Activated CD4-positive, alpha-beta T cell treated with anti-CD3 and anti-CD28 coated beads, Interleukin-2, amount 50 U/mL, for 4 hours (primary cell): Measurements from ENCODE around the gene VPS39.

Experiments used
- DNase-seq, 2 experiments: peaks; one replicate each; pipeline ENCODE4 v3.0.0-alpha.2; 2020

The VPS39 gene

DNA sequence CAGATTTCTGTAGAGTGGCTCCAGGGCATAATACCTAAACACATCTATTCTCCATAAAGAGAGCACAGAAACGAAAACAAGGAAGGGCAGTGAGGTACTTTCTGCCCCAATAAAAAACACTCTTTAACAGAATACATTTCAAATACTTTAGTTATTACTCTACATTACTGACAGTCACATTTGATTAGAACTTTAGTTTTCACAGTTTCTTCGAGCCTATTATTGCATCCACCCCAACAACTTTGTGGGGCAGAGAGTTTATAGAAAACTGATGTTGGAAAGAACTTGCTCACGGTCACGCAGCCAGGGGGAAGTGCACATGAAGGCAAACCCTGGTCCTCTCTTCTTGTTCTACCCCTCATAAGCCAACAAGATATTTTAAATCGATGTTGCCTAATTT lies 9.0 kb downstream of the VPS39 start:
- no peak for DNase-seq

DNA sequence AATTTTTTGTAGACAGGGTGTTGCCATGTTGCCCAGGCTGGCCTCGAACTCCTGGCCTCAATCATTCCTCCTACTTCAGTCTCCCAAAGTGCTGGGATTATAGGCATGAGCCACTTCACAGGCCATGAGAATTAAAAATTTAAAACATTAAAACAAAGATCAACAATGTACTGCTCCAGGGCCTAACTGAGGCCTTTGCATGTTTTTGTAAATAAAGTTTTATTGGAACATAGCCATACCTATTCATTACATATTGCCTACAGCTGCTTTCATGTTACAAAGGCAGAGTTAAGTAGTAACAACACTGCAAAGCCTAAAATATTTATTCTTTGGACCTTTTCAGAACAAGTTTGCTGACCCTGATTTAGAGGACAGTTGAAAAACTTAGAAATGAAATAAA lies 9.6 kb downstream of the VPS39 start:
- DNase-seq = no peak

DNA sequence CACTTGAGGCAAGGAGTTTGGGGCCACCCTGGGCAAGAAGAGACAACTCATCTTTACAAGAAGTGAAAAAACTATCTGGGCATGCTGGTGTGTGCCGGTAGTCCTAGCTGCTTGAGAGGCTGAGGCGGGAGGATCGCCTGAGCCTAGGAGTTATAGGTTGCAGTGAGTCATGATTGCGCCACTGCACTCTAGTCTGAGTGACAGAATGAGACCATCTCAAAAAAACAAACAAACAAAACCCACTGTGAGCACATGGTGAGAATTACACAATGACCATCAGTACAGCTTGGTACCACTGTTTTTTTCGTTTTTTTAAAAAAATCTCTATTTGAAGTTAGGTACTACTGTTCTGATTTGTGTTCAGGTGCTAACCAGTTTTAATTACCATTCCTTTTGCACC lies 13.6 kb downstream of the VPS39 start:
- no peak for DNase-seq

DNA sequence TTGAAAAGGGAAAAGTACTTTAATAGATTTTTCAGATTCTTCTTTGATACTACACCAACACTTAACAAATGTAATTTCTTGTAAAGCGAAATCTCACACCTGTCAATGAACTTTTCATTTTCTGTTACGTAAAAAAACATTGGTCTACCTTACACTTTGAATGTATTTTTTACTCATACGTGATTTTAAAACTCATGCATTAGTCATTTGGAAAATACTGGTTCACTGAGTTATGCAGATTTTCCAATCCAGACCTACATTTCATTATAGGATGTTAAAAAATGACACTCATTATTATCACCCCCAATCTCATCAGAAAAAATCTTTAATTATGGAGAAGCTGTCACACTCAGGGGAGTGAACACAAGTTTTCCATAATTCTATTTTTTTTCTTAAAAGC lies 14.7 kb downstream of the VPS39 start:
- DNase-seq = no peak

DNA sequence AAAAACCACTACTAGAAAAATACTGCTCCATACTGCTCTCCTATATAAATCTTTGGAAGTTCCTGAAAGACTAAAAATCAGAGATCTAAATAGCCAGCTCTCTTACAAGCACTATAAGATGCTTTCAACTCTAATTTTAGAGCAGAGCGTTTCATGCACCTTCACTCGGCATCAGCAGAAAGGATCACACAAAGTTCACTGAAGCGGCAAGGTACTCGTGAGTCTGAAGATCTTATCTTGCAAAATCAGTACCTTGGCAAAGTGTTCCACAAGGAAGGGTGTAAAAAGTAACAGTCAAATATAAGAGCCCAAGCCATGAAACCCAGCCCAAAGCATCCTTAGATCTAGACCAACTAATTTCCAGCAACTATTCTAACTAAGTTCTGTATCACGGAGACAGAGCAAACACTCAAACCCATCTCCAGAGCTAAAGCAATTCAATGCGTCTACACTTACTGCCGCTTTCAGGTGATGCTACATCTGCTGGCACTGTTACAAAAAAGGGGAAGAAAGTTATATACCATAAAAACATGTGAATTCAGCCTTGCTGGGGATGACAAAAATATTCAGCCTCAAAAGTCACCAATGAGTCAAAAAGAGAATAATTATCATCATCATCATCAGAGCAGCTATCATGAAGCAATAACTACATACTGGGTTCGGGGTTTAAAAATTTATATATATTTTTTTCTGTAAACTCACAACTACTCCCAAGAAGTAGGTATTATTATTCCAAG lies 16.3 kb downstream of the VPS39 start:
- no peak for DNase-seq

DNA sequence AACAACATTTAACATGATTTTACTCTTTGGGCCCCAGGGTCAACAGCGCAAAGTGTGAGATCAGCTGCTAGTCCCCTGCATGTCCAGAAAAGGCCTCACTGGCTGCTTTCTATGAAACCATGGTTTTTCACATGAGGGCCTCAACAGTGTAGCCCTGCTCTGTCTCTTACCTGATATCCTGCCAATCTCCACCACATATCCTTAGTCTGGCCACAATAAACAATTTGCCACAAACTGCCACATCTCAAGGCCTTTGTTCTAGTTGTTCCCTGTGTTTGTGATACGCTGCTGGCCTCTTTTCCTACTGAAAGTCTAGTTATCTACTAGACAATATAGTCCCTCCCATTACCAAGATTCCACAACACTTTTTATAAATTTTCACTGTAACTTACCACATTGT lies 17.7 kb downstream of the VPS39 start:
- DNase-seq = no peak

DNA sequence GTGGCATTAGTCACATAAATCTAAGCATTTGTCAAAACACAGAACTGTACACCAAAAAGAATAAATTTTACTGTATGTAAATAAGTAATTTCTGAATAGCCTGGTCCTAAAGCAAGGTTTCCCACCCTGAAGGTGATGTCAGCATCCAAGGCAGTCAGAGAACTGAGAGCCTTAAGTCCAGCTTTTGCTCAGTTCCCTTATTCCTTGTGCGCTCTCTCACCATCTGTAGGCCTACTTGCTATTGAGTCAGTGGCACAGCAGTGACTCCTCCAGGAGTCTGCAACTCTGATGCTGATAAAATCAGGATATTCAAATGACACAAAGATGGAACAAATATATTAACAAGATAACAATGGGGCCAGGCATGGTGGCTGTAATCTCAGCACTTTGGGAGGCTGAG lies 22.3 kb downstream of the VPS39 start:
- no peak for DNase-seq

DNA sequence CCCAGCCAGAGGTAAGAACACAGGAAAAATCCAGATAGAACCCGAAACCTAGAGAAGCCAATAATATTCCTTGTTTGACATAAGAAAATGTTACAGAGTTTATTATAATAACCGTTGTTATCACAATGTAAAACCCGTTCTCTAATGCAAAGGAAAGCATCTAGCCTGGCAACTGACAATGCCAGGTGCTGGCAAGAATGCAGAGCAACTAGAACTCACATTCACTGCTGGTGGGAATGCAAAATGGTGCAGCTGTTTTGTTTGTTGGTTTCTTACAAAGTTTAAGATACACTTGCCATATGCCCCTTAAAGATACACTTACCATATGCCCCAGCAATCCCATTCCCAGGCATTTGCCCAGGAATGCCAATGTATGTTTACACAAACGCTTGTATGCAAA lies 23.4 kb downstream of the VPS39 start:
- no peak for DNase-seq

DNA sequence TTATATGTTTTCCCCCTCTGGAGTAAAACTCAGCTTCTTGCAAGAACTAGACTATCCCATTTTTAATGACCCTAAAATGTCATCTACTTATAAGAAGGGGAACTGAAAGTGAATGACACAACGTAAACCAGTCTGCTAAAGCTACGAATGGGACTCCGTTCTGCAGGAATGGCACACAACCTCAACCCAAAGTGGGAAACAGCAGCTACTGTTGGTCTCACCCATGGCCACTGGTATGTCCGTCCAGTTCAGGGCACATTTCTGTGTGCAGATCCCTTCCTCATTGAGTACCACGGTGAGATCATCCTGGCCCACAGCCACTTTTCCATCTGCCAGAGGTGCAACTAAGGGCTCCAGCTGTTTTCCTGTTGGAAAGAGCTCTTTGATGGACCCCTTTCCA lies 23.8 kb downstream of the VPS39 start:
- DNase-seq = no peak

DNA sequence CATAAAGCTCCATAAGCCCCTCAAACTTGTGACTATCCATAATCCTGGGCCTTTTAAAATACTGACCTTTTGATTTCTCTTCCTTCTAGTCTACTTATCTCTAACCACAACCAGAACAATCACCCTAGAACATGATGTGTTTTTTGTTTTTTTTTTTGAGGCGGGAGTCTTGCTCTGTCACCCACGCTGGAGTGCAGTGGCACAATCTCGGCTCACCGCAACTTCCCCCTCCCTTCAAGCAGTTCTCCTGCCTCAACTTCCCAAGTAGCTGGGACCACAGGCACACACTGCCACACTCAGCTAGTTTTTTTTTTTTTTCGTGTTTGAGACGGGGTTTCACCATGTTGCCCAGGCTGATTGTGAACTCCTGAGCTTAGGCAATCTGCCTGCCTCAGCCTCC lies 25.1 kb downstream of the VPS39 start:
- DNase-seq = no peak

DNA sequence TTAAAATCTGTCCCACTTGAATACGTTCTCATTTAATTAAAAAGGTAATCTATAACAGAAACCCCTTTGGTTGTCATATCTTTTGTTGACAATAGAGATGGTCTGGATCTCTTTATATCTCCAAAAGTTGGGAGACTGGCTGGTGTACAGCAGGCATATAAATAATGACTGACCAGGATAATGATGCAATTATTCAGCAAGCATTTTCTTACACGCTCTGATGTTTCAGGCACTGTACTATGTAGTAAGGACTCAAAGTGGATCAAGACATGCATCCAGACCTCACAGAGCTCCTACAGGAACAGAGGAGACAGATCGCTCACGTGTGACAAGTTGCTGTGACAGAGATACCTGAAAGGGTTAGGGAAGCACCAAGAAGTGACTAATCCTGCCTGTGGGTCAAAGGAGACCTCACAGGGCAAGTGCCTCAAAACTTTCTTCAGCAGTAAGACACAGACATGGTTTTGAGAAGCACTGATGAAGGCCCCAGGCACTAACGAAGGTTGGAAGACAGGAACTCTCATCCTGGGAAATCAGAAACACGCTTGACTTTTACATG lies 25.7 kb downstream of the VPS39 start:
- no peak for DNase-seq

DNA sequence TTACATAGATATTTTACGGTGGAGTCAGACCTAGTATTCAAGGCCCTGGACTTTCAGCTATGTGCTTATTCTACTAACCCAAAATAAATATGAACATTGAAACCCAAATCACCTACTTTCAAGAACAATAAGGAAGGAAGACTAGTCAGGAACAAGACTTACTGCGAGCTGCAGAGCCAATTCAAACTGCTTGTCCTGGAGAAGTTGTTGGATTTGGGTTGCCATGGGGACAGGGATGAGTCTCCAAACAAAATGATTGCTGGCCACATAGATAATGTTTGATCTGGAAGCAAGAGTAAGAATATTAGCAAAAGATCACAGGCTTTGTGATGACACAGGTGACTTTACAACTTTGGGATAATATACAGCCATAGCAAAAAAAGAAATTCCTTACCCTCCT lies 30.0 kb downstream of the VPS39 start:
- no peak for DNase-seq

DNA sequence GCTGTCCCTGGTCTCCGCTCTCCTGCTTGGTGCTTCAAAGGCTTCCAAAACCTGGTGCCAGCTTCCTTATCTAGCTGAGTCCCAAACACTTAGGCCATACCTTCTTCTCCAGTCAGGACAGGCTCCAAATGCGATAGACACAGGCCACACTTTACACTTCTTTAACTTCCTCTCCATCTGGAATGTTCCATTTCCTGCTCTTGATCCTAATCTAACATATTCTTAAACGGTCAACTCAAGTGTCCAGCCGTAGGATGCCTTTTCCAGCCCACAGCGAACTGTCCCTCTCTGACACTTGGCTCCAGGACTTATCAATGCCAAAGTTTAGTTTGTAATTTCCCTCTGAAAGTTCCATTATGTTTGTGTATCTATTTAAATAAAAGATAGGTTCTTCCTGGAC lies 32.4 kb downstream of the VPS39 start:
- no peak for DNase-seq

DNA sequence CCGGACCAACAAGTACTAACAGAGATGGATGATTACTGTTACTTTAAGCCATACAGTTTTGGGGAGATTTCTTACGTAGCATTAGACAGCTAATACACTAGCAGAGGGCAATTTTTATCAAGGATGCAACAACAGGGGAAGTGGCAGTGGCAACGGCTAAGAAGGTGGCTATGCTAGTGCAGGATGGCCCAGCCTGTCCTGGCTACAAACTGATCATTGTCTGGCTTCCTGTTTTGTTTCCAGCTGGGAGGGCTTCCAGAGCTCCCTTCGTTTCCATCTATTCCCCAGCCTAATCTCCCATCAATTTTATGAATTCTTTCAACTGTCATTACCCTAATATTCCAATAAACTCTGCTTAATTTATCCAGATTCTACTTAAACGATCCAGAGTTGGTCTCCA lies 35.6 kb downstream of the VPS39 start:
- DNase-seq = no peak

DNA sequence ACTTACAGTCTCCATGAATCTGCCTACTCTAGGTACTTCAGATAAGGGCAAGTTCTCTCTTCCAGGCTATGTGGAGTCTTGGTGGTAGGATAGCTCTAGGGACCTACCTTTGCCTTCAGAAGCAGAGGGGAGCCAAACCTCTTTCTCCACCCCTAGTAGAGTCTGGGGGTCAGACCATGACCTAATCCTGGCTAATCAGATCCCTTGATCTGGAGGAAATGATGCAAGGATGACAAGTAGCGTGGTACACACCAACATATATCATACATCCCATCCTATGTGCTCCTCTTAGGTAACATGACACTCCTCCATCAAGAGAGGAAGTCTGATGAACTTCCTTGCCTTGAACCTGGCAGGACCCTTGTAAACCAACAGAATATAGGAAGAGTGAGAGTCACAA lies 36.3 kb downstream of the VPS39 start:
- no peak for DNase-seq

DNA sequence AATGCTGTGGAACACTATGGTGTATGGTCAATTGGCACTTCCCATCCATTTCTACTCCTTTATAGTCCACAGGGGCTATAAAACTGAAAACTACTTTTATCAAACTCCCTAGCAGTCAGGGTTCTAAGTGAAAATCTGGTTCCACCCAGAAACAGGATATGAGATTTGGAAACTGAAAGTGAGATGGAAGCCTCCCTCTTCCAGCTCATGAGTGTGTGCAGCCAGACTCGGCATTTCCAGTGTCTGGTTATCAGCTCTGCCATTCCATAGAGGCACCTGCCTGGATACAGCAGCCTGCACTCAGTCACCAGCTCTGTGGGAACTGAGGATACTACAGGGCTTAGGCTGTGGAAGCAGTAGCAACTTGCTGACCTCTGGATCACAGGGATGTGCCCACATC lies 37.0 kb downstream of the VPS39 start:
- DNase-seq = no peak

DNA sequence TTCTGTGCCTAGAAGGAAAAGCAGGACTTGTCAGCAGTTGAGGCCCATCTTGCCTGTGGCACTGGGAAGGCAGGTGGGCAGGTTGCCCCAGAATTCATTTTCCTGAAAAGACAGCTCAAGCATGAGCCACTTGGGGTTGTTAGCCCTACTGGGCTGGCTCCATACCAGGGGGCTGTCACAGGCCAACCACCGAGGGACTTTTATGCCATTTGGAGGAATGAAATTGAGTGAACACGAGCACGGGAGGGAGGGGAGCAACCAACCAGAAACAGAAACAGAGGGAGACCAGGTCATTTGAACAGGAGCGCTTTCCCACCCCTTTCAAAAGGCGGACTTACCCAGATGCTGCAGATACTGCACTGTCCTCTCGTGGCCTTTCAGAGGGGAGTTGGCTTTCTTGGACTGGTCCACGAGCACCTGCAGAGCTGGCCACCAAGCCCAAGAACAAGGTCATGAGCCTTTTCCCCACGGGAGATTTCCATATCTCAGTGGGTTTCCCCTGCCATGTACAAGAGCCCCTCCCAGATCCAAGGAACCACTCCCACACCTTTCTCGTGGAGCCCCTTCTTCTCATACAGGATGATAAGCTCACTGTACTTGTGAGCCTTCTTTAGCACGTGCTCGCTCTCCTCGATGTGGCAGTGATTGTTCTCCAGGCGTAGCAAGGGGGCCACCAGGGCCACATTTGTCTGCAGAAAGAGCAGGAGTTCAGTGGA lies 41.7 kb downstream of the VPS39 start:
- no peak for DNase-seq

DNA sequence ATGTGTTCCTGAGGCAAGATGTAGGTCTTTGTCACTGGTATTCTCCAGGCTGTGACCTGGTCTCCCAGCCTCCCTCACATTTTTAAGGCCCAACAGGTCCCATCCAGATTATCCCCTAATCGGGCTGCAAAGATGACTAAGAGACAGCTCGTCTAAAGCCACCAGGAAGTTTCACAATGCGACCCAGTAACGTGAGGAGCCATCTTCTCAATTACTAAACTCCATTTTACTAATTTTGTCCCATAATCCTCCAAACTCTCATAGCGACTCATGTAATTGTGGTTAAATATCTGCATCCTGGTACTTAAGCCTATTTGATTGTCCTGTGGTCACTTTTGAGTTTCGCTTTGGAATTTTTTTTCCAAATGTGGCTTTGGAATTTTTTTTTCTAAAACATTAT lies 43.0 kb downstream of the VPS39 start:
- DNase-seq = no peak

DNA sequence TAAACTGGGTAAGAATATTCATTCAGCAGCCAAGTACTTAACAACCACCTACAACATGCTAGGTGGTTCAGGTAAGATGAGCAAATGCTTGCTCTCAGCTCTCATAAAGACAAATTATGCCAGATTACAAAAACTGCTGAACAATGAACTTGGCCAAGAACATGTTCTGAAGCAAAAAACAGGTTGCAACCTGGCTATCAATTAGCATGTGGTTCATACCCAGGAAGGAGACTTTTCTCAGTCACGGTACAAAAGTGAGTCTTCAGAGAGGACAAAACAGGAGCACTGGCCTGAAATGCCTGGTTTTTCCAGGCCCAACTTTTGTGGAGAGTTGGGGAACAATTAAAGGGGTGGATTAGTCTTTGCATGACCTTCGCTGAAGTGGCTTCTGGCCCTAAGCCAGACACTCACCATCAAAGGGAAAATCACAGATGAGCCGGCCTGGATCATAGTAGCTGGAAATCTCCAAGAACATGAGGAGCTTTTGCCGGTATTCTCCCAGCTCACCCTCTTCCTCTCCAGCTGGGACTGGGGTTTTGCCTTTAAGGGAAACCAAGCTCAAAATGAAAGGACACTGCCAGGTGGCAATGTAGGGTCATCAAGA lies 44.1 kb downstream of the VPS39 start:
- no peak for DNase-seq

DNA sequence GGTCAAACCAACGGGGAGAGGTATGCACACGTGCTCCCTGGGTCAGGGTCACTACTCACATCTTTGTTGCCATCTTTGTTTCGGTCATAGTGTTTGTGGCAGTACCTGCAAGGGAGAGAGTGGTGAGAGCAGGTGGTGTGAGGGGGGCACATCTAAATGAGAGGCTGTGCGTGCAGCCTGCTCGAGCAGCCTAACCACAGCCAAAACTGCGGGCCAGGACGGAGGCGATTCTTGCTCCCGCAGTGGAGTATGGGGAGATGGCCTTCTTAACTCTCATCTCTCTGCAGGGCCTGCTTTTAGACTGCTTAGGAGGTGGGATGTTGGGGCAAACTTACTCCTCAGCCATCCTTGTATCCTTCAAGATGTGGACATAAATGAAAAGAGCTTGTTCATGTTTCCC lies 44.8 kb downstream of the VPS39 start:
- no peak for DNase-seq

DNA sequence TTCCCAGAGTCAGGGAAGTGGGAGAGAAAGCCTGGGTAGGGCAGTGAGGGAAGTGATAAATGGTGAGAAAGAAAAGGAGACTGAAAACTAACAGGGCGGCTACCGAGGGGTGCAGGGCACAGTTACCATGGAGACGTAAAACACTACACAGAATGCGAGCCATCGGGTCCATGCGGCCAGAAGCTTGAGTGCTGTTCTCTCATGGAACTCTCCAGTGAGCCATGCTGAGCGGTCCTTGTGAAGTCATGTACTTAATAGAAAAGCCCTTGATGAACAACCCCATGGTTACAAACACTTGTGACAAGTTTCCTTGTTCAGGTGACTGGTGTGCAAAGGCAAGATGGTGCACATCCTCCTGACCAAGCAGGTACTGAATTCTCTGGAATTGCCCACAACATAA lies 48.0 kb downstream of the VPS39 start:
- DNase-seq = no peak

DNA sequence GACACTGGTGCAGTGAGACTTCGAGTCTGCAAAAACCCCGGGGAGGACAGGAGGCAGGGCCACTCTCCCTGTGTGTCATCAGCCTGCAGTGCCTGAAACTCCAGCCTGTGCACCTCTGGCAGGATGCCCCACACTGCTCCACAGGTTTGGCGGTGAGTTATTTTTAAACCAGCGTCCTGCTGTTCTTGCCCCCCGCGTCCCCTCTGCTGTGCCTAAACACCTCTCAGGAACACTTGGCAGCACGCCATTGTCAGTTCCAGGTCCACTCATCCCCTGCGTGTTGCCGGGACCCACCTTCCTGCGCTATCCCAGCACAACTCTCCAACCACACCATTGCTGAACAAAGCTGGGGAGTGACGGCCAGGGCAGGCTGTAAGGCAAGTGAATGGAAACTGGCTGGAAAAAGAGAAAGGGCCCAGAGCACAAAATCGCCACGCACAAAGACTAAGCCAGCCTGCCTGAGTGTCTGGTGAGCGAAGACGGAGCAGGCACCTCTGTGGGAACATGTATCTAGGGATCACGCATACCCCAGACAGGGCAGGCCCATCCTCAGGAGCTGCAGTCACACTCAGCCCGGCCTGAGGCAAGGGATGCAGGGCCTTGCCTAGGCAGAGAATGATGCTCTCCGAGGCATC lies 48.6 kb downstream of the VPS39 start:
- no peak for DNase-seq

DNA sequence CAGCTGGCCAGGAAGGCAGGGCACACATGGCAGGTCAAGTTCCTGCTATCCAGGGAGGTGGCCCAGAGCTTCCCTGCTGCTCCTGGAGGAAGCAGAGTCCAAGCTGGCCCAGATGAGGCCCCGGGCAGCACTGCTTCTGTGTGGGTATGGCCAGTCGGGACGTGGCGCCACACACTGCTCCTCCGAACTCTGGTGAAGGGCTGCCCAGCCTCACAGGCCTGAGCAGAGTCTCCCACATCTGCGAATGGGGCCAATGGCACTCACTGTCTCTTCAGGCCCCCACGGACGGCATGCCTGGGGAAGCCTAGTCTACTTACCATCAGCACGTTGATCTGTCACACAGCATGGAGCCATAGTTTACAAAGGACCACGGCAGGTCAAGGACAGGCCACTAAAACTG lies 49.2 kb downstream of the VPS39 start:
- no peak for DNase-seq
